Measurements from ENCODE around the gene SPATS2. TPM values are rescaled to one million over a fixed set of nuclear protein-coding genes. Genes with fewer than 3 reads are reported as not detected.

SPATS2 gene
- total and polyA plus RNA-seq, 2 donors (not counting 1 experiment from before 2014, with no cell fraction given) = 22.1 to 43.6 TPM

DNA sequence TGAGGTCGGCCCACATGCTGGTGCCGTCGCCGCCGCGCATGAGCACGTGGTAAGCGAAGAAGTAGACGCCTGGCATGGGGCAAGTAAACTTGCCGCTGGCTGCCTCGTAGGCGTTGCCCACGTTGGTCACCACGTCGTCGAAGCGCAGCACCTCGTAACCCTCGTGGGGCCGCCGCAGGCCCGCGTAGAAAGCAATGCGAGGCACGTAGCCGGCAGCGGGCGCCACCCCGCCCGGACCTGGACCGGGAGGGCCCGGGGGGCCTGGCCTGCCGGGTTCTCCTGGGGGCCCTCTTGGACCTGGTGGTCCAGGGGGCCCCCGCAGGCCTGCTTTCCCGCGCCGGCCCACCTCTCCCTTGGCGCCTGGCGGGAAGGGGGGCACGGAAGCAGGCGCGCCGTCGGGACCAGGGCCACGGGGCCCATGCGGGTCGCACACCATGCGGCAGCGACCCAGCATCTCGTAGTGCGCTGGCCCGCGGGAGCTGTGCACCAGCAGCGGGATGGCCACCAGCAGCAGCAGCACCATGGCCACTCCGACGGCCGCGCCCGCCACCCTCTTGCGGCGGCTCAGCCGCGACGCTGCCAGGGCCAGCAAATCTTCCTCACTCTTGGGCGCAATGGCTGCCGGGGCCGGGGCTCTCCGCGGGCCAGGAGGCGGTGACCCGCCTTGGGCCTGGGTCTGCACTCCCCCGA lies 31.2 kb upstream of the SPATS2 start:
- DNase-seq (ENCODE audit: low read depth in 2 of 2) = no peak
- Histone ChIP-seq H3K9me3 (ENCODE audit: control insufficient read depth, insufficient read depth, low read depth, low read length) (no peaks in the 10 kb centered on the region), H3K79me2 (ENCODE audit: control insufficient read depth, insufficient read depth, low read length) (no peaks in the 10 kb centered on the region), H3K4me3 (replicated peaks in 1 of 4; ENCODE audit: control extremely low read depth in 1 of 4, insufficient read depth in 1 of 4, low read depth in 3 of 4, low read length in 4 of 4) (no peak overlapping the region), H4K20me1 (ENCODE audit: control insufficient read depth, extremely low read depth, insufficient read depth, low read length) (no peaks in the 10 kb centered on the region), H3K4me2 (ENCODE audit: extremely low read depth, insufficient read depth, low read length) (no peak overlapping the region), H3K27ac (ENCODE audit: insufficient read depth, low read length) (no peak overlapping the region), H3K36me3 (ENCODE audit: control insufficient read depth, insufficient read depth, low read length) (no peaks in the 10 kb centered on the region), H3K27me3 (ENCODE audit: control insufficient read depth, insufficient read depth, low read length) (peaks cover 43% of the 10 kb centered on the region), H2AFZ (ENCODE audit: low read length) (no peak overlapping the region), H3K9ac (ENCODE audit: insufficient read depth, low read length) (no peak overlapping the region), H3K4me1 (ENCODE audit: control insufficient read depth, extremely low read depth, insufficient read depth, low read length) (no peaks in the 10 kb centered on the region)
- peak; percentile 92 for TF ChIP-seq EZH2 (IDR thresholded peaks at IDR 0.05; ENCODE audit: low read length, missing control alignments)
- TF ChIP-seq CTCF (conservative IDR thresholded peaks at IDR 0.05 in 1 of 2, IDR thresholded peaks at IDR 0.05 in 1 of 2; ENCODE audit: low read depth in 1 of 2, low read length in 2 of 2) = no peak

- H3K36me3 ChIP-seq (ENCODE audit: control insufficient read depth, insufficient read depth, low read length) = no peaks in the 10 kb centered on the region
- H3K9ac ChIP-seq (ENCODE audit: insufficient read depth, low read length) = peak within 1 kb of the TSS; percentile 16
Measured at GRCh38 chr12:49336645-49337584, 30.3 kb upstream of the SPATS2 start, which contains the start of gene C1QL4. TSS of gene C1QL4 (minus strand) at chr12:49337188. CDS start at chr12:49336477, 711 bp downstream.

More at GRCh38 chr12:49336645-49337584, 30.3 kb upstream of the SPATS2 start, which contains the start of gene C1QL4:
- Histone ChIP-seq H4K20me1 (ENCODE audit: control insufficient read depth, extremely low read depth, insufficient read depth, low read length) (no peaks in the 10 kb centered on the region), H2AFZ (ENCODE audit: low read length) (peak within 1 kb of the TSS; percentile 69), H3K4me1 (ENCODE audit: control insufficient read depth, extremely low read depth, insufficient read depth, low read length) (no peaks in the 10 kb centered on the region), H3K27me3 (ENCODE audit: control insufficient read depth, insufficient read depth, low read length) (peaks cover 50% of the 10 kb centered on the region), H3K79me2 (ENCODE audit: control insufficient read depth, insufficient read depth, low read length) (no peaks in the 10 kb centered on the region), H3K27ac (ENCODE audit: insufficient read depth, low read length) (no peak within 1 kb of the TSS), H3K4me2 (ENCODE audit: extremely low read depth, insufficient read depth, low read length) (peak within 1 kb of the TSS; percentile 90), H3K9me3 (ENCODE audit: control insufficient read depth, insufficient read depth, low read depth, low read length) (no peaks in the 10 kb centered on the region), H3K4me3 (replicated peaks in 1 of 4; ENCODE audit: control extremely low read depth in 1 of 4, insufficient read depth in 1 of 4, low read depth in 3 of 4, low read length in 4 of 4) (peak within 1 kb of the TSS; percentile 42 to 52 (median 46))
- peak; percentile 66 to 73 for TF ChIP-seq CTCF (conservative IDR thresholded peaks at IDR 0.05 in 1 of 2, IDR thresholded peaks at IDR 0.05 in 1 of 2; ENCODE audit: low read depth in 1 of 2, low read length in 2 of 2)
- peak; percentile 98 for TF ChIP-seq EZH2 (IDR thresholded peaks at IDR 0.05; ENCODE audit: low read length, missing control alignments)
- DNase-seq (ENCODE audit: low read depth in 2 of 2) = peak; percentile 46 to 52
